SU-DHL-6 (cell line): Measurements from ENCODE around the gene ARHGAP8.

Experiments used
- CTCF ChIP-seq: fragments of 200-600 bp; sonication (generic); IDR thresholded peaks from one replicate; pipeline ENCODE4 v1.5.1; 2017; ENCODE audit warnings: antibody characterized with exemption, mild to moderate bottlenecking, low read length, moderate library complexity; ENCODE audit not compliant: insufficient read depth, poor library complexity, severe bottlenecking
- EZH2phosphoT487 ChIP-seq: fragments of 200-600 bp; sonication (generic), shearing (Covaris generic); conservative IDR thresholded peaks from 2 replicates; pipeline ENCODE4 v1.6.1; 2018; ENCODE audit warnings: mild to moderate bottlenecking, antibody characterized with exemption, low read length, moderate library complexity, mixed read lengths

GRCh38 chr22:44837481-44837880 is 85.1 kb downstream of the ARHGAP8 start:
- TF ChIP-seq CTCF (no peak), EZH2phosphoT487 (no peak)
